Smooth muscle cell (in vitro differentiated cells): ENCODE data around the gene PAX8. TPM values are rescaled to one million over a fixed set of nuclear protein-coding genes. Genes with fewer than 3 reads are reported as not detected.

ENCODE experiments used
- DNase-seq: peaks from one replicate; lab custom pipeline; 2025; ENCODE audit not compliant: unreplicated experiment; lab: John Stamatoyannopoulos, UW
- H2AFZ ChIP-seq: fragments of 200-600 bp; sonication (generic); 2 replicates; pipeline ENCODE4 v1.6.0; 2016; ENCODE audit warnings: antibody characterized with exemption, low read depth, mild to moderate bottlenecking
- H3F3A ChIP-seq: fragments of 200-600 bp; sonication (generic); 2 replicates; pipeline ENCODE4 v1.6.0; 2017; ENCODE audit warnings: antibody characterized with exemption, low read depth
- H3K27ac ChIP-seq: fragments of 200-600 bp; sonication (generic); 2 replicates; pipeline ENCODE4 v1.5.1; 2016; ENCODE audit warnings: low read depth, mild to moderate bottlenecking
- H3K27me3 ChIP-seq: fragments of 200-600 bp; sonication (generic); 2 replicates; pipeline ENCODE4 v1.6.1; 2016; ENCODE audit warnings: low read depth, mild to moderate bottlenecking
- H3K36me3 ChIP-seq: fragments of 200-600 bp; sonication (generic); 2 replicates; pipeline ENCODE4 v1.5.1; 2016; ENCODE audit warnings: low read depth
- H3K4me1 ChIP-seq: fragments of 200-600 bp; sonication (generic); 2 replicates; pipeline ENCODE4 v1.5.1; 2016; ENCODE audit warnings: low read depth
- H3K4me2 ChIP-seq: fragments of 200-600 bp; sonication (generic); 2 replicates; pipeline ENCODE4 v1.6.0; 2016; ENCODE audit warnings: mild to moderate bottlenecking
- H3K4me3 ChIP-seq: fragments of 200-600 bp; sonication (generic); 2 replicates; pipeline ENCODE4 v1.5.1; 2016; ENCODE audit warnings: mild to moderate bottlenecking
- H3K79me2 ChIP-seq: fragments of 200-600 bp; sonication (generic); 2 replicates; pipeline ENCODE4 v1.6.0; 2016; ENCODE audit warnings: low read depth, mild to moderate bottlenecking
- H3K9ac ChIP-seq: fragments of 200-600 bp; sonication (generic); 2 replicates; pipeline ENCODE4 v1.6.0; 2016; ENCODE audit warnings: low read depth
- H3K9me3 ChIP-seq: fragments of 200-600 bp; sonication (generic); replicated peaks from 2 replicates; pipeline ENCODE4 v1.5.1; 2016; ENCODE audit warnings: low read depth
- H4K20me1 ChIP-seq: fragments of 200-600 bp; sonication (generic); 2 replicates; pipeline ENCODE4 v1.6.0; 2016; ENCODE audit warnings: low read depth
- CTCF ChIP-seq: fragments of 200-600 bp; sonication (generic); IDR thresholded peaks from 2 replicates; pipeline ENCODE4 v1.5.1; 2017; ENCODE audit warnings: borderline replicate concordance, mild to moderate bottlenecking, antibody characterized with exemption; ENCODE audit not compliant: insufficient read depth, poor library complexity, severe bottlenecking
- WGBS: methylation state at CpG from one replicate; pipeline ENCODE4 v1.1.7; 2016; ENCODE audit warnings: low lambda C conversion rate; 5-methylcytosine and 5-hydroxymethylcytosine counted together
- polyA plus RNA-seq: library from polyadenylated mRNA; unstranded; fragments of >200 nt; fragmentation: Nextera tagmentation; extraction: Ambion mirVana; gene quantifications from 2 replicates; pipeline ENCODE4 v1.2.1, GENCODE V29; 2016
- total RNA-seq: library from RNA; depleted of rRNA; stranded (reverse); fragments of >200 nt; gene quantifications from 2 replicates; pipeline ENCODE4 v1.2.3, GENCODE V29; 2014

Gene PAX8
- total and polyA plus RNA-seq, 2 experiments from 2014 or later = not detected

DNA sequence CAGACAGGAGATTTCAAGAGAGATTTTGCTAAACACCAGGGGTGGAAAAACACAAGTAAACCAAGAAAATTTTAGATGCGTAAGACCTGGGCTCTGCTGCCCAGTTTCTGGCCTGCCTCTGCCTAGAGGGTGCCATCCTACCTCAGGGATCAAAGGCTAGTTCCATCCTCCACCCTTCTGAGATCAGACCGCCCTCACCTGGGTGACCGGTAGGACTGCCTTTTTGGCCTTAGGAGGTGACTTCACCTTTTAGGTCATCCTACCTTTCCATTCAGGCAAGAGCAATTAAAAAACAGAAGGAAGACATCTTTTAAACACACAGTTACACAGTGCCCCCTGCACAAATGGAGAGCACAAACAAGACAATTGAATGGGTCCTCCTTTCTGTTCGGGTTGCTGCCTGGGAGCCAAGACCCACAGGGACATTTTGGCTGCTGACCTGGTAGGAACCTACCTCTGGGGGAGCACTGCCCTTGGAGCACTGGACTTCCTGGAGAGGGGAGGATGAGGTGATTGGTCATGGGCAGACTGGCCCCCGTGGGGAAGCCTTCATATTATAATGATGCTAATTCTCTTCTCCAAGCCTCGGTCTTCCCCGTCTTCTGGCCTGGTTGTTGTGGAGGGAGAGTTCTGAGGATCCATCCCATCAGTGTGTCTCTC, 101.9 kb downstream of the PAX8 start:
- Histone ChIP-seq H3K27me3 (no peaks in the 10 kb centered on the region), H2AFZ (no peak overlapping the region), H3K4me1 (no peaks in the 10 kb centered on the region), H3K27ac (no peak overlapping the region), H3K9me3 (no peaks in the 10 kb centered on the region), H3K36me3 (no peaks in the 10 kb centered on the region), H3K9ac (no peak overlapping the region), H3K4me3 (no peak overlapping the region), H4K20me1 (no peaks in the 10 kb centered on the region), H3K79me2 (no peaks in the 10 kb centered on the region), H3F3A (no peaks in the 10 kb centered on the region), H3K4me2 (no peak overlapping the region)
- no peak for TF ChIP-seq CTCF
- 90% methylated on average over 7 of the region's 7 CpGs for WGBS
- no peak for DNase-seq

DNA sequence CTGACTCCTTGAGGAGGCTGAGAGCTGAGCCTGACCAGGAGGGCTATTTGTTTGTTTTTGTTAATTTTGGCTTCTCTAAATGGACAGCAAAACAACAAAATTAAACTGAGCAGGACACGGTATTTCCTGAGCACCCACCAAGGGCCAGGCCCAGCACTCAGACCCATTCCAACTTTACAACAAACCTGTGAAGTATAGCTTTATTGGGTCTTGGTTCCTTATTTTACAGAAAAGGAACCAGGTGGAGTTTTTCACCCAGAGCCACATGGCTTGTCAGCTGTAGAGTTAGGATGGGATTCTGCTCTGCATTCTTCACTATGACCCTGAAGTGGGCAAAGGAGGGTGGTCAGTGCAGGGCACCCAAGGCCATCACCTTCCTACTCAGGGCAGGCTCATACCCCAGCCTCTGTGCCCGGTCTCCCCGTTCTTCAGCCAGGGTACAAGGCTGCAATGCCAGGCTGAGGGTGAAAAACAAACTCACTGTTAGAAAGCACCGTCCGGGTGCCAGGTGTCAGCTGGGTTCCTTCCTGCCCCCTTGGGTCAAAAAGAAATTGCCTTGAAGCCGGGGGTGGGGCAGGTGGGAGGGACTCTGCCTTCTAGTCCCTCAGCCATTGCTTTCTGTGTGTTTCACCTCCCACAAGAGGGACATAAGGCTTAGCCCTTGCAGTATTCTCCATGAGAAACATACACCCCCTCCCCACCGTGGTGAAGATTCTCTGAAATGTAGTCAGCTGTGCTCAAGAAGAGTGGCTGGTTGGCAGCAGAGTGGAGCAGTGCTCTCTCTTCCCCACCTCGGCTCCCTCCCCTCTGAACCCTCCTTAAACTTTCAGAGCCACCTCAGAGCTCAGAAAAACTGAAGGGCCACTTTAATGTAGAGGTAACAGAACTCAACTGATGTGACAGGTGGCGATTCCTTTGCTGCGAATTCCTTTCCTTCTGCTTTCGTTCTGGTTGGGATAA, 102.7 kb downstream of the PAX8 start:
- H3K4me3 ChIP-seq = no peak overlapping the region
- no peaks in the 10 kb centered on the region for H3K4me1 ChIP-seq
- no peak overlapping the region for H2AFZ ChIP-seq
- WGBS = 90% methylated on average over 11 of the region's 11 CpGs
- no peaks in the 10 kb centered on the region for H3K9me3 ChIP-seq
- H3K9ac ChIP-seq = no peak overlapping the region
- no peak overlapping the region for H3K4me2 ChIP-seq
- TF ChIP-seq CTCF = no peak
- no peak for DNase-seq
- H3K27ac ChIP-seq = no peak overlapping the region
- H3K79me2 ChIP-seq = no peaks in the 10 kb centered on the region
- H3F3A ChIP-seq = no peaks in the 10 kb centered on the region
- no peaks in the 10 kb centered on the region for H4K20me1 ChIP-seq
- H3K36me3 ChIP-seq = no peaks in the 10 kb centered on the region
- H3K27me3 ChIP-seq = no peaks in the 10 kb centered on the region

DNA sequence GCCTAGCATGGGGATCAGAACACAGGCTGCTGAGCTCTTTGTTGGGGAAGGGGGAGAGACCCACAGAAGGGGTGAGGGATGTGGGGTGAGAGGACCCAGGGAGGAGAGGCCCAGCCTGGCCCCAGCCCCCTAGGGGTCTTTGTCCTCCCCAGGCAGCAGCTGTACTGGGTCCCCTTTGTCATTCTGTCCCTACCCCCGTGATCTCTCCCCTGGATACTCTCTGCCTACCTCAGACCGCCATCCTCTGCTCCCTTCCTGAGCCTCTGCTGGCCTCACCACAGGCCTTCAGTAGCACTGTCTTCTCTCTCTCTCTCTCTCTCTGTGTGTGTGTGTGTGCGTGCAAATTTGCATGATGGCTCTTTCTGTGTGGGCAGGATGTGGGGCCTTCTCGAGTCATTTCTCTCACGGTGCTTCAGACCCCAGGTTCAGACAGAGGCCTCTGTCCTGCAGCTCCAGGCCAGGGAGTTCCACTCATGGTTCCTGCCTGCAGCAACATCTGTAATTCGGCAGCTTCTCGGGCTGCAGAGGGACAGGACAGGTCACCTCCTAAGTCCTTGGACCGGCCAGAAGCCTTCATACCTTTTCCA, 103.6 kb downstream of the PAX8 start:
- Histone ChIP-seq H3K36me3 (no peaks in the 10 kb centered on the region), H3K4me1 (no peaks in the 10 kb centered on the region), H3K9ac (no peak overlapping the region), H3K79me2 (no peaks in the 10 kb centered on the region), H3K4me2 (no peak overlapping the region), H2AFZ (no peak overlapping the region), H3K9me3 (no peaks in the 10 kb centered on the region), H3F3A (no peaks in the 10 kb centered on the region), H3K27me3 (no peaks in the 10 kb centered on the region), H3K4me3 (no peak overlapping the region), H4K20me1 (no peaks in the 10 kb centered on the region), H3K27ac (no peak overlapping the region)
- TF ChIP-seq CTCF = no peak
- no peak for DNase-seq
- 61% methylated on average over 8 of the region's 8 CpGs for WGBS
